ENCODE data around the gene STUM.

DNA sequence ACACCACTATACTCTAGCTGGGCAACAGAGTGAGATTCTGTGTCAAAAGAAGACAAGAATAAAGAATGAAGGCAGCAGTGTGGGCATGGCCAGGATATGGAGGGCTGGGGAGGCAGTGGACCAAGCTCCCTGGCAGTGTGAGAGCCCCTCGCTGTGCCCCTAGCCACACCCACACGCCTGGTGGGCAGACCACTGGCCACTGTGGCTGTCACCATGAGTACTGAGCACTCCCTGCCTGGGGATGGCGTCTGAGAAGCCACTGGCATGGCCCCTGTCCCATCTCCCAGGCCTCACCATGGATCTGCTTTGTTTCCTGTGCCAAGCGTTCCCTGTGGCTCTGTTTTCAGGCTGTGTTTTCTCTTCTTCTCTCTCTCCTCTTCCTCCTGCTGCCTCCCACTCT is 51.7 kb downstream of the STUM start:
- TF ChIP-seq CTCF (IDR thresholded peaks at IDR 0.05; ENCODE audit: low read length) = no peak
- TF ChIP-seq EZH2phosphoT487 (IDR thresholded peaks at IDR 0.05; ENCODE audit: low read length) = no peak
